Upper lobe of left lung (tissue), 4 donors: ENCODE measurements around the gene FLT3LG.

Experiments
- EP300 ChIP-seq, 4 donors: sonication (generic); formaldehyde crosslinking; IDR thresholded peaks; one replicate each; pipeline ENCODE4 v1.5.1; 2017; ENCODE audit warnings: antibody characterized with exemption in 4 of 4, control low read depth in 2 of 4
- TF ChIP-seq, protein P1 (sequence below), 6 experiments: fragments of 450-650 bp in 4 of 6; fragments of 200-600 bp in 2 of 6; sonication (generic) in 2 of 6; IDR thresholded peaks; one replicate each; pipeline ENCODE4 v1.5.1; 2016 to 2019; ENCODE audit warnings: antibody characterized with exemption in 6 of 6

DNA sequence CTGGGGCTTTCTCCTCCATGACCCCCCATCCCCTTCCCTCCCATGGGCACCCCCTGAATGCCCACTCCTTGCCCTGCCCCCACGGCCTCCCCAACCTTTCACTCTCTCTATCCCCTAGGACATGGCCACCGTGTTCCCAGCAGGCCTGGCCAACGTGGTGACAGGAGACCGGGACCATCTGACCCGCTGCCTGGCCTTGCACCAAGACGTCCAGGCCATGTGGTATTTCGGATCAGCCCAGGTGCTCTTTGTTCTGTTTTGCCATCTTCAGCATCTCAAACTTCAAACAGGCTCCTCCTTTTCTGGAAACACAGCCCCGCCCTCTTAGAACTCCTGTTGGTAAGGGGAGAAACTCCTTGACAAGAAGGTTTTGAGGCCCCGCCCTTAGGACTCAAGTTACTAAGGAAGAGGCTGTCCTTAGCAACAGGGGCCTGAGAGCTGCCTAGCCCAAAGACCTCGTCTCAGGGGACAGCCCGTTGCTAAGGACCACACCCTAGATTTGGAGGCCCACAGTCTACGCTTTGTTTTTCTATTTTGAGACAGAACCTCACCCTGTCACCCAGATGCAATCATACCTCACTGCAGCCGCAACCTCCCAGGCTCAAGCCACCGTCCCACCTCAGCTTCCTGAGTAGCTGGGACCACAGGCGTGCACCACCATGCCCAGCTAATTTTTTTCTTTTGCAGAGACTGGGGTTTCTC, 5.1 kb upstream of the FLT3LG start:
- TF ChIP-seq, protein P1, sequence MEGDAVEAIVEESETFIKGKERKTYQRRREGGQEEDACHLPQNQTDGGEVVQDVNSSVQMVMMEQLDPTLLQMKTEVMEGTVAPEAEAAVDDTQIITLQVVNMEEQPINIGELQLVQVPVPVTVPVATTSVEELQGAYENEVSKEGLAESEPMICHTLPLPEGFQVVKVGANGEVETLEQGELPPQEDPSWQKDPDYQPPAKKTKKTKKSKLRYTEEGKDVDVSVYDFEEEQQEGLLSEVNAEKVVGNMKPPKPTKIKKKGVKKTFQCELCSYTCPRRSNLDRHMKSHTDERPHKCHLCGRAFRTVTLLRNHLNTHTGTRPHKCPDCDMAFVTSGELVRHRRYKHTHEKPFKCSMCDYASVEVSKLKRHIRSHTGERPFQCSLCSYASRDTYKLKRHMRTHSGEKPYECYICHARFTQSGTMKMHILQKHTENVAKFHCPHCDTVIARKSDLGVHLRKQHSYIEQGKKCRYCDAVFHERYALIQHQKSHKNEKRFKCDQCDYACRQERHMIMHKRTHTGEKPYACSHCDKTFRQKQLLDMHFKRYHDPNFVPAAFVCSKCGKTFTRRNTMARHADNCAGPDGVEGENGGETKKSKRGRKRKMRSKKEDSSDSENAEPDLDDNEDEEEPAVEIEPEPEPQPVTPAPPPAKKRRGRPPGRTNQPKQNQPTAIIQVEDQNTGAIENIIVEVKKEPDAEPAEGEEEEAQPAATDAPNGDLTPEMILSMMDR (IDR thresholded peaks at IDR 0.05) = no peak
- TF ChIP-seq EP300 (IDR thresholded peaks at IDR 0.05) = no peak
